Activated CD4-positive, alpha-beta memory T cell treated with anti-CD3 and anti-CD28 coated beads for 36 hours (primary cell): ENCODE measurements around the gene ATP6V0E1. TPM values are rescaled to one million over a fixed set of nuclear protein-coding genes. Genes with fewer than 3 reads are reported as not detected.

Experiments used
- CTCF ChIA-PET: fragments of 350-600 bp; sonication (Branson Sonifier 250); formaldehyde crosslinking; loops from one replicate; lab custom pipeline; 2021; ENCODE audit warnings: antibody characterized with exemption, inconsistent platforms; lab: Charles Lee
- POLR2A ChIA-PET: fragments of 350-600 bp; sonication (Branson Sonifier 250); formaldehyde crosslinking; loops from one replicate; lab custom pipeline; 2021; ENCODE audit warnings: antibody characterized with exemption; lab: Charles Lee
- DNase-seq: peaks from one replicate; pipeline ENCODE4 v3.0.0-alpha.2; 2020
- H3K27ac Mint-ChIP-seq: one replicate; pipeline ENCODE4 v1.8.0; 2021; ENCODE audit warnings: mixed read lengths
- H3K27me3 Mint-ChIP-seq: one replicate; pipeline ENCODE4 v1.8.0; 2021; ENCODE audit warnings: mixed read lengths
- H3K36me3 Mint-ChIP-seq: one replicate; pipeline ENCODE4 v1.8.0; 2021; ENCODE audit warnings: mixed read lengths
- H3K4me1 Mint-ChIP-seq: one replicate; pipeline ENCODE4 v1.8.0; 2021; ENCODE audit warnings: low read depth, mixed read lengths
- H3K4me3 Mint-ChIP-seq: one replicate; pipeline ENCODE4 v1.8.0; 2021; ENCODE audit warnings: mild to moderate bottlenecking, mixed read lengths
- H3K9me3 Mint-ChIP-seq: one replicate; pipeline ENCODE4 v1.8.0; 2021; ENCODE audit warnings: mixed read lengths
- intact Hi-C: fragments of 100-400 bp; cut with micrococcal nuclease; formaldehyde crosslinking; loops from one replicate; pipeline ENCODE4 v1.15.1; 2023
- total RNA-seq, 2 experiments: library from RNA; stranded (reverse); gene quantifications; one replicate each; pipeline ENCODE4 v1.2.3, GENCODE V29; 2021

The ATP6V0E1 gene
- total RNA-seq, 2 experiments from 2014 or later, result 116 to 121 TPM

DNA sequence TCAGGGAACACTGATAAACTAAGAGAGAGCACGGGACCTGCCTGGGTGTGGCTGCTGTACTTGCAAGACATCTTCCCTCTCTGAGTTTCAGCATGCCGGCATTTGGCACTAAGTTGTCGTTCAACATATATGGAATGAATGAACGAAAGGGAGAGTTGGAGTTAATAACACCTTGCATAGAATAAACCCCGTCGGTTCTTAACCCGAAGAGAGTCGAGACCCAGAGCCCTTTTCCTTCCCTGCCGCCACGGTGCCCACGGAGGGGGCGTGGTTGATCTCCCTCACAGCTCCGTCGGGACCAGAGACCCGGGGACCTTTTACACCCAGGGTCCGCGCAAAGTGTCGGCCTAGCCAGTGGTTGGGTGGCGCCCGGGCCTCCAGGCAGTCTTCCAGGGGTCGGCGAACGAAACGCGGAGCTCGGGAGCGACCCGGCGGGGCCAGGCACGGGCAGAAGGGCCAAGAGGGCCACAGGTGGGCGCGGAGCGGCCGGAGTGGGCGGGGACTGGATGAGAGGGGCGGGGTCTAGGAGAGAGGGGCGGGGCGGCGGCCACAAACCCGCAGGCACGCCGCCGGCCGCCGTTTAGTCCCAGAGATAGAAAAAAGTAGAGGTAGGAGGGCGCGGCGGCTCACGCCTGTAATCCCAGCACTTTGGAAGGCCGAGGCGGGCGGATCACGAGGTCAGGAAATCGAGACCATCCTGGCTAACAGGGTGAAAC is 25.1 kb upstream of the ATP6V0E1 start:
- Mint-ChIP-seq H3K4me1 (peaks cover 18% of the 10 kb centered on the region), H3K36me3 (peaks cover 6% of the 10 kb centered on the region), H3K27ac (peak overlapping the region; percentile 83), H3K4me3 (peak overlapping the region; percentile 98), H3K9me3 (no peaks in the 10 kb centered on the region), H3K27me3 (no peaks in the 10 kb centered on the region)
- DNase-seq, result peak; percentile 71
- intact Hi-C loops, result loop anchor here (1.0 to 2.0 kb wide), 6 partner anchors 25 to 245 kb away; partner anchors contain the start of genes ATP6V0E1 and BNIP1
- ChIA-PET POLR2A (interaction anchor here (0.6 to 1.5 kb wide), 5 partner anchors 24 to 188 kb away, joined by 3 to 6 read pairs (median 4); partner anchors contain the start of genes ATP6V0E1 and DUSP1), CTCF (interaction anchor here (1.0 to 1.9 kb wide), 12 partner anchors 9 to 261 kb away, joined by 3 to 17 read pairs (median 4); partner anchors contain the start of gene ATP6V0E1)

DNA sequence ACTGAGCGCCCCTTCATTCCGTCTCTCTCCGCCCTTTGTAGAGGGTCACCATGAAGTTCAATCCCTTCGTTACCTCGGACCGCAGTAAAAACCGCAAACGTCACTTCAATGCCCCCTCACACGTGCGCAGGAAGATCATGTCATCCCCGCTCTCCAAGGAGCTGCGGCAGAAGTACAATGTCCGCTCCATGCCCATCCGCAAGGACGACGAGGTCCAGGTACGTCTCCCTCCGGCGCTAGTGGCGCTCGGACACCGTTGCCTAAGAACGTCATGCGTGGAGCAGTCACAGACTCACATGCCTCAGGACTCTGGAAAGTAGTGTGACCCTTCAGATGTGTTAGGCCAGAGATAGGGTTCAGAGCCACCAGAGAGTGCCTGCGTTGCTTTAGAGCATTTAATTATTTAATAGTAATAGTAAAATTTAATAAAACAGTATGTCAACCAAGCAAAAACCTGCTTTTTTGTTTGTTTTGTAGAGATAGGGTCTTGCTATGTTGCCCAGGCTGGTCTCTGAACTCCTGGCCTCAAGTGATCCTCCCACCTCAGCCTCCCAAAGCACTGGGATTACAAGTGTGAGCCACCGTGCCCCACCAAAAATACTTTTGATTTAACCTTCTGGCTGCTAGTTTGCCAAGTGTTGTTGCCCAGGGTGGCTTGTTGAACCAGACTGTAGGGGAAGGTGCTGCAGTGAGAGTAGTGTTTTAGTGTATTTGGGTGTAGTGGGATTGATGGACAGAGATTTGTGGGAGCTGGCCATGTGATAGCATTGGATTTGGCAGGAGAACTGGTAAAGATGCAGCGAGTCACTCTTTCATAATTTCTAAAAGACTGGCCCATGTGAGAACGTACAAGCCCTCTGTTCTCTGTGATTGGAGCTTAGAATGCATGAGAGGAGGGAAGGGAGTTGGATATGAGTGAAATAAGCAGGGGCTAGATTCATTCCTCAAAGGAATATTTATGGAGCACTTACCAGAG is 23.5 kb upstream of the ATP6V0E1 start:
- H3K27ac Mint-ChIP-seq, result peak overlapping the region; percentile 83
- peak overlapping the region; percentile 98 for H3K4me3 Mint-ChIP-seq
- CTCF ChIA-PET, result interaction anchor here (0.6 to 1.9 kb wide), 18 partner anchors 8 to 263 kb away, joined by 3 to 17 read pairs (median 4); partner anchors contain the start of genes ATP6V0E1, BNIP1 and DUSP1
- H3K36me3 Mint-ChIP-seq, result peaks cover 9% of the 10 kb centered on the region
- no peak for DNase-seq
- POLR2A ChIA-PET, result interaction anchor here (1.0 to 1.5 kb wide), 3 partner anchors 23 to 189 kb away, joined by 3 to 4 read pairs (median 4); partner anchors contain the start of genes ATP6V0E1 and DUSP1
- H3K4me1 Mint-ChIP-seq, result peaks cover 18% of the 10 kb centered on the region
- H3K27me3 Mint-ChIP-seq, result no peaks in the 10 kb centered on the region
- H3K9me3 Mint-ChIP-seq, result no peaks in the 10 kb centered on the region
- intact Hi-C loops, result loop anchor here (1.0 to 2.0 kb wide), 6 partner anchors 23 to 247 kb away; partner anchors contain the start of genes ATP6V0E1 and BNIP1

- H3K36me3 Mint-ChIP-seq, result peaks cover 12% of the 10 kb centered on the region
- ChIA-PET CTCF (no interaction called here), POLR2A (no interaction called here)
- H3K9me3 Mint-ChIP-seq, result no peaks in the 10 kb centered on the region
- no peak overlapping the region for H3K4me3 Mint-ChIP-seq
- intact Hi-C loops, result no loop called here
- H3K4me1 Mint-ChIP-seq, result no peaks in the 10 kb centered on the region
- H3K27ac Mint-ChIP-seq, result no peak overlapping the region
- DNase-seq, result no peak
- H3K27me3 Mint-ChIP-seq, result no peaks in the 10 kb centered on the region
Measured at GRCh38 chr5:172969921-172970320, 13.7 kb upstream of the ATP6V0E1 start.

- DNase-seq, result no peak
- no peak overlapping the region for H3K27ac Mint-ChIP-seq
- ChIA-PET CTCF (interaction anchor here (1.5 kb wide), 1 partner anchor 232 kb away, joined by 4 read pairs; no protein-coding TSS in a partner anchor), POLR2A (no interaction called here)
- no peaks in the 10 kb centered on the region for H3K4me1 Mint-ChIP-seq
- intact Hi-C loops, result no loop called here
- peaks cover 8% of the 10 kb centered on the region for H3K36me3 Mint-ChIP-seq
- H3K4me3 Mint-ChIP-seq, result no peak overlapping the region
- H3K27me3 Mint-ChIP-seq, result no peaks in the 10 kb centered on the region
- no peaks in the 10 kb centered on the region for H3K9me3 Mint-ChIP-seq
Measured at GRCh38 chr5:172971482-172971881, 12.1 kb upstream of the ATP6V0E1 start.

GRCh38 chr5:172972552-172972951 is 11.0 kb upstream of the ATP6V0E1 start:
- no peaks in the 10 kb centered on the region for H3K4me1 Mint-ChIP-seq
- no peak overlapping the region for H3K27ac Mint-ChIP-seq
- intact Hi-C loops, result no loop called here
- peaks cover 8% of the 10 kb centered on the region for H3K36me3 Mint-ChIP-seq
- H3K9me3 Mint-ChIP-seq, result no peaks in the 10 kb centered on the region
- no peak for DNase-seq
- CTCF ChIA-PET, result interaction anchor here (0.6 to 0.9 kb wide), 2 partner anchors 38 to 125 kb away, joined by 3 to 6 read pairs; no protein-coding TSS in a partner anchor
- no peak overlapping the region for H3K4me3 Mint-ChIP-seq
- H3K27me3 Mint-ChIP-seq, result no peaks in the 10 kb centered on the region
- POLR2A ChIA-PET, result no interaction called here

GRCh38 chr5:172973127-172973916 is 10.2 kb upstream of the ATP6V0E1 start:
- no peaks in the 10 kb centered on the region for H3K27me3 Mint-ChIP-seq
- no peak overlapping the region for H3K27ac Mint-ChIP-seq
- H3K9me3 Mint-ChIP-seq, result no peaks in the 10 kb centered on the region
- POLR2A ChIA-PET, result no interaction called here
- no peak overlapping the region for H3K4me3 Mint-ChIP-seq
- intact Hi-C loops, result no loop called here
- peaks cover 6% of the 10 kb centered on the region for H3K36me3 Mint-ChIP-seq
- CTCF ChIA-PET, result interaction anchor here (0.5 to 1.0 kb wide), 3 partner anchors 14 to 1630 kb away, joined by 3 read pairs; partner anchors contain the start of gene RPL26L1
- no peak for DNase-seq
- H3K4me1 Mint-ChIP-seq, result no peaks in the 10 kb centered on the region

DNA sequence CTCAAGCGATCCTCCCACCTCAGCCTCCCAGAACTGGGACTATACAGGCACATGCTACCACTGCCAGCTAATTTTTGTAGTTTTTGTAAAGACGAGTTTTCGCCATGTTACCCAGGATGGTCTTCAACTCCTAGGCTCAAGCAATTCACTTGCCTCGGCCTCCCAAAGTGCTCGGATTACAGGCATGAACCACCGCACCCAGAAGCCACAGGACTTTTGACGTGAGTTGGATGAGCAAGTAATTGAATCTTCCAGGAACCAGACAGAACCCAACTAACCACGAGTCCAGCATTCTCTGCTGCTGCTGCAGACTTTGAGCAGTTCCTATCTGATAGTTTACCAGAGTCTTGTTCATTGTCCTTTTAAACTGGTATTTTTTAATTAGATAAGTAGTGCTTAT is 9.6 kb upstream of the ATP6V0E1 start:
- Mint-ChIP-seq H3K4me3 (no peak overlapping the region), H3K27ac (no peak overlapping the region), H3K9me3 (no peaks in the 10 kb centered on the region), H3K4me1 (no peaks in the 10 kb centered on the region), H3K36me3 (peaks cover 4% of the 10 kb centered on the region), H3K27me3 (no peaks in the 10 kb centered on the region)
- CTCF ChIA-PET, result interaction anchor here (1.0 kb wide), 1 partner anchor 15 kb away, joined by 3 read pairs; the partner anchor contains the start of gene RPL26L1
- POLR2A ChIA-PET, result no interaction called here
- intact Hi-C loops, result no loop called here
- DNase-seq, result no peak

- Mint-ChIP-seq H3K27ac (no peak overlapping the region), H3K9me3 (no peaks in the 10 kb centered on the region), H3K4me3 (no peak overlapping the region), H3K27me3 (no peaks in the 10 kb centered on the region), H3K36me3 (no peaks in the 10 kb centered on the region), H3K4me1 (no peaks in the 10 kb centered on the region)
- CTCF ChIA-PET, result interaction anchor here (0.6 kb wide), 1 partner anchor 124 kb away, joined by 3 read pairs; no protein-coding TSS in a partner anchor
- DNase-seq, result no peak
- POLR2A ChIA-PET, result no interaction called here
- intact Hi-C loops, result no loop called here
Measured at GRCh38 chr5:172975289-172975688, 8.3 kb upstream of the ATP6V0E1 start.

DNA sequence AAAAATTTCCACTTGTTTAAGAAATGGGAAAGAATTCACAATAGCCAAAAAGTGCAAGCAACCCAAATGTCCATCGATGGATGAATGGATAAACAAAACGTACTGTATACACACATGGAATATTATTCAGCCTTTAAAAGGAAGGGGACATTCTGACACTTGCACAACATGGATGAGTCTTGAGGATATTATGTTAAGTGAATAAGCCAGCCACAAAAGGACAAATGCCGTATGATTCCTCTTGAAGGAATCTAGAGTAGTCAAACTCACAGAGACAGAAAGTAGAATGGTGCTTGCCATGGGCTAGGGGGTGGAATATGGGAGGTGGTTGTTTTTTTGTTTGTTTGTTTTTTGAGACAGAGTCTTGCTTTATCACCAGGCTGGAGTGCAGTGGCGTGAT is 3.8 kb upstream of the ATP6V0E1 start:
- peaks cover 3% of the 10 kb centered on the region for H3K36me3 Mint-ChIP-seq
- no peak overlapping the region for H3K27ac Mint-ChIP-seq
- H3K9me3 Mint-ChIP-seq, result no peaks in the 10 kb centered on the region
- ChIA-PET POLR2A (no interaction called here), CTCF (interaction anchor here (0.6 to 3.6 kb wide), 5 partner anchors 56 to 304 kb away, joined by 3 to 19 read pairs (median 3); partner anchors contain the start of gene BNIP1)
- no peaks in the 10 kb centered on the region for H3K27me3 Mint-ChIP-seq
- H3K4me1 Mint-ChIP-seq, result no peaks in the 10 kb centered on the region
- H3K4me3 Mint-ChIP-seq, result no peak overlapping the region
- intact Hi-C loops, result loop anchor here (5.0 kb wide), 1 partner anchor 593 kb away; no protein-coding TSS in a partner anchor
- no peak for DNase-seq

GRCh38 chr5:172981931-172982330 is 1.6 kb upstream of the ATP6V0E1 start:
- Mint-ChIP-seq H3K9me3 (no peaks in the 10 kb centered on the region), H3K27ac (no peak overlapping the region), H3K4me1 (peaks cover 14% of the 10 kb centered on the region), H3K4me3 (no peak overlapping the region), H3K36me3 (peaks cover 17% of the 10 kb centered on the region), H3K27me3 (no peaks in the 10 kb centered on the region)
- no peak for DNase-seq
- intact Hi-C loops, result loop anchor here (2.0 to 5.0 kb wide), 3 partner anchors 301 to 590 kb away; partner anchors contain the start of gene STC2
- ChIA-PET CTCF (interaction anchor here (0.7 to 3.4 kb wide), 4 partner anchors 23 to 232 kb away, joined by 3 to 17 read pairs (median 4); partner anchors contain the start of genes BNIP1 and RPL26L1), POLR2A (interaction anchor here (1.8 kb wide), 1 partner anchor 23 kb away, joined by 4 read pairs; the partner anchor contains the start of gene RPL26L1)
